ENCODE results near the gene UMAD1. TPM values are rescaled to one million over a fixed set of nuclear protein-coding genes. Genes with fewer than 3 reads are reported as not detected.

Gene UMAD1
- total RNA-seq, 1 donor from 2014 or later = 6.9 TPM

DNA sequence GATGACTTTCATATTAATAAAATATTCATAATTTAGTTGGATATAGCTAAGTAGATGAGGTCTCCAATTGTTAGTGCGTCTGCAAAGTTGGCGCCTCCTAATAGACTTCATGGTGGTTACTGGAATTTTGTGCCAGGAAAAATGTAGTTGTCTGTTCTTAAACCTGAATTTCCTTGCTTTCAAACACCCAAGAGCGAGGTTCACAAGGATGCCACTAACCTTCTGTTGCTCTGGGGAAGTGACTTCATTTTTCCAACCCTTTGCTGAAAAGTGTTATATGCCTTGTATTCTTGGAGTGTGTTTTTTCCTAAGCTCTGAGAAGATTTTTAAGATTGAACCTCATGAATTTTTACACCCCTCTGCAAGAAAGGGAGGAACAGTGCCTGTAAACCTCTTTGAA is 229.1 kb downstream of the UMAD1 start:
- H3K36me3 ChIP-seq = no peaks in the 10 kb centered on the region
- intact Hi-C loops (cut with DNase I) = no loop called here
- H3K9me3 ChIP-seq = no peaks in the 10 kb centered on the region
- H3K4me3 ChIP-seq = no peak overlapping the region
- peaks cover 6% of the 10 kb centered on the region for H3K4me1 ChIP-seq
- H3K27ac ChIP-seq = no peak overlapping the region
- no peak for DNase-seq (ENCODE audit: extremely low spot score in 2 of 2)
- H3K27me3 ChIP-seq = no peaks in the 10 kb centered on the region
- TF ChIP-seq POLR2AphosphoS5 (IDR thresholded peaks at IDR 0.05; ENCODE audit: insufficient read depth in 1 of 2, low read depth in 1 of 2) = no peak
- TF ChIP-seq, protein P1, sequence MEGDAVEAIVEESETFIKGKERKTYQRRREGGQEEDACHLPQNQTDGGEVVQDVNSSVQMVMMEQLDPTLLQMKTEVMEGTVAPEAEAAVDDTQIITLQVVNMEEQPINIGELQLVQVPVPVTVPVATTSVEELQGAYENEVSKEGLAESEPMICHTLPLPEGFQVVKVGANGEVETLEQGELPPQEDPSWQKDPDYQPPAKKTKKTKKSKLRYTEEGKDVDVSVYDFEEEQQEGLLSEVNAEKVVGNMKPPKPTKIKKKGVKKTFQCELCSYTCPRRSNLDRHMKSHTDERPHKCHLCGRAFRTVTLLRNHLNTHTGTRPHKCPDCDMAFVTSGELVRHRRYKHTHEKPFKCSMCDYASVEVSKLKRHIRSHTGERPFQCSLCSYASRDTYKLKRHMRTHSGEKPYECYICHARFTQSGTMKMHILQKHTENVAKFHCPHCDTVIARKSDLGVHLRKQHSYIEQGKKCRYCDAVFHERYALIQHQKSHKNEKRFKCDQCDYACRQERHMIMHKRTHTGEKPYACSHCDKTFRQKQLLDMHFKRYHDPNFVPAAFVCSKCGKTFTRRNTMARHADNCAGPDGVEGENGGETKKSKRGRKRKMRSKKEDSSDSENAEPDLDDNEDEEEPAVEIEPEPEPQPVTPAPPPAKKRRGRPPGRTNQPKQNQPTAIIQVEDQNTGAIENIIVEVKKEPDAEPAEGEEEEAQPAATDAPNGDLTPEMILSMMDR (IDR thresholded peaks at IDR 0.05) = no peak
- TF ChIP-seq POLR2A (IDR thresholded peaks at IDR 0.05) = no peak

GRCh38 chr7:7870555-7870954 is 230.0 kb downstream of the UMAD1 start:
- intact Hi-C loops (cut with DNase I) = no loop called here
- TF ChIP-seq POLR2AphosphoS5 (IDR thresholded peaks at IDR 0.05; ENCODE audit: insufficient read depth in 1 of 2, low read depth in 1 of 2) (no peak), POLR2A (IDR thresholded peaks at IDR 0.05) (no peak)
- no peak overlapping the region for H3K27ac ChIP-seq
- no peak overlapping the region for H3K4me3 ChIP-seq
- DNase-seq (ENCODE audit: extremely low spot score in 2 of 2) = no peak
- no peaks in the 10 kb centered on the region for H3K9me3 ChIP-seq
- H3K27me3 ChIP-seq = no peaks in the 10 kb centered on the region
- H3K36me3 ChIP-seq = no peaks in the 10 kb centered on the region
- peaks cover 6% of the 10 kb centered on the region for H3K4me1 ChIP-seq

DNA sequence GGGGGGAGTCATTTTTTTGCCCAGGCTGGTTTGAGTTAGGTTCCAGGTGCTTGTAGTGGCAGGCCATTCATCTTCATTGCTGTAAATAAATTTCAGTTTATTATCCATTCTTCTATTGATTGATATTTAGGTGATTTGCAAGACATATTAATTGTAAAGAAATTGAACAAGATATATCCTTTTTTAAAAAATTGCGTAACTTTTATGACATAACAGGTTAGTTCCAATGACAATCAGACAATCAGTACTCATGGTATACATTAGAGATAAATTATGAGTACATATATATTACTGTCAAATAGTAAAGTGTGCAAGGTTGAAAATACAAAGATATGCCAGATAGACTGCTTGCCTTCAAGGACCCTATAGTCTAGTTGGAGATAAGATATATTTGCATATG is 235.9 kb downstream of the UMAD1 start:
- Histone ChIP-seq H3K9me3 (no peaks in the 10 kb centered on the region), H3K4me3 (no peak overlapping the region), H3K27ac (no peak overlapping the region), H3K4me1 (no peaks in the 10 kb centered on the region), H3K36me3 (no peaks in the 10 kb centered on the region), H3K27me3 (no peaks in the 10 kb centered on the region)
- DNase-seq (ENCODE audit: extremely low spot score in 2 of 2) = no peak
- intact Hi-C loops (cut with DNase I) = no loop called here
- no peak for TF ChIP-seq POLR2AphosphoS5 (IDR thresholded peaks at IDR 0.05; ENCODE audit: insufficient read depth in 1 of 2, low read depth in 1 of 2)

DNA sequence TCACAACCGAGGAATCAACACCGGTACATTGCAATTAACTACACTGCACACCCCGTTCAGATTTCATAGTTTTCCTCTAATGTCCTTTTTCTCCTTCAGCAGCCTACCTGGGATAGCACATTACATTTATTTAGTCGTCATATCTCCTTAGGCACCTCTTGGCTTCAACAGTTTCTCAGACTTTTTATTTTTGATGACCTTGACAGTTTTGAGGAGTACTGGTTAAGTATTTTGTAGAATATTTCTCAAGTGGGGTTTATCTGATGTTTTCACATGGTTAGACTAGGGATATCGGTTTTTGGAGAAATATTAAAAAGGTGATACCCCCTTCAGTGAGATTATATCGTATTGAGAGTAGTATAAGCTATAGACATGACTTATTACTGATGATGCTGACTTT is 241.0 kb downstream of the UMAD1 start:
- Histone ChIP-seq H3K27me3 (no peaks in the 10 kb centered on the region), H3K9me3 (no peaks in the 10 kb centered on the region), H3K4me1 (no peaks in the 10 kb centered on the region), H3K4me3 (no peak overlapping the region), H3K36me3 (no peaks in the 10 kb centered on the region), H3K27ac (no peak overlapping the region)
- no peak for DNase-seq (ENCODE audit: extremely low spot score in 2 of 2)
- intact Hi-C loops (cut with DNase I) = no loop called here
- no peak for TF ChIP-seq POLR2A (IDR thresholded peaks at IDR 0.05)
- TF ChIP-seq POLR2AphosphoS5 (IDR thresholded peaks at IDR 0.05; ENCODE audit: insufficient read depth in 1 of 2, low read depth in 1 of 2) = no peak

- Histone ChIP-seq H3K27me3 (no peaks in the 10 kb centered on the region), H3K4me3 (no peak overlapping the region), H3K4me1 (no peaks in the 10 kb centered on the region), H3K36me3 (no peaks in the 10 kb centered on the region), H3K9me3 (no peaks in the 10 kb centered on the region), H3K27ac (no peak overlapping the region)
- intact Hi-C loops (cut with DNase I) = no loop called here
- TF ChIP-seq POLR2AphosphoS5 (IDR thresholded peaks at IDR 0.05; ENCODE audit: insufficient read depth in 1 of 2, low read depth in 1 of 2) = no peak
- TF ChIP-seq, protein P1 (IDR thresholded peaks at IDR 0.05) = no peak
- no peak for TF ChIP-seq POLR2A (IDR thresholded peaks at IDR 0.05)
- DNase-seq (ENCODE audit: extremely low spot score in 2 of 2) = no peak
Observed at GRCh38 chr7:7882888-7883287, 242.3 kb downstream of the UMAD1 start.

GRCh38 chr7:7883394-7883793 is 242.8 kb downstream of the UMAD1 start:
- Histone ChIP-seq H3K27ac (no peak overlapping the region), H3K27me3 (no peaks in the 10 kb centered on the region), H3K4me1 (no peaks in the 10 kb centered on the region), H3K36me3 (no peaks in the 10 kb centered on the region), H3K9me3 (no peaks in the 10 kb centered on the region), H3K4me3 (no peak overlapping the region)
- TF ChIP-seq, protein P1 (IDR thresholded peaks at IDR 0.05) = no peak
- TF ChIP-seq POLR2AphosphoS5 (IDR thresholded peaks at IDR 0.05; ENCODE audit: insufficient read depth in 1 of 2, low read depth in 1 of 2) (no peak), POLR2A (IDR thresholded peaks at IDR 0.05) (no peak)
- DNase-seq (ENCODE audit: extremely low spot score in 2 of 2) = no peak
- intact Hi-C loops (cut with DNase I) = no loop called here

Measured in vagina (tissue), 2 donors.